Fibroblast of lung (primary cell): ENCODE data around the gene SSR2.

Source experiments
- CTCF ChIP-seq, 2 donors: IDR thresholded peaks in 1 of 2; conservative IDR thresholded peaks in 1 of 2; 1 replicate in 1 of 2; 2 replicates in 1 of 2; pipeline ENCODE4 v1.5.1; 2011 to 2012; ENCODE audit warnings: low read length in 2 of 2, control low read depth in 1 of 2, inconsistent platforms in 1 of 2, low read depth in 1 of 2, mild to moderate bottlenecking in 1 of 2
- EZH2 ChIP-seq: IDR thresholded peaks from 2 replicates; pipeline ENCODE4 v1.5.1; 2012; ENCODE audit warnings: low read length, control low read depth, mild to moderate bottlenecking; ENCODE audit errors: missing control alignments

DNA sequence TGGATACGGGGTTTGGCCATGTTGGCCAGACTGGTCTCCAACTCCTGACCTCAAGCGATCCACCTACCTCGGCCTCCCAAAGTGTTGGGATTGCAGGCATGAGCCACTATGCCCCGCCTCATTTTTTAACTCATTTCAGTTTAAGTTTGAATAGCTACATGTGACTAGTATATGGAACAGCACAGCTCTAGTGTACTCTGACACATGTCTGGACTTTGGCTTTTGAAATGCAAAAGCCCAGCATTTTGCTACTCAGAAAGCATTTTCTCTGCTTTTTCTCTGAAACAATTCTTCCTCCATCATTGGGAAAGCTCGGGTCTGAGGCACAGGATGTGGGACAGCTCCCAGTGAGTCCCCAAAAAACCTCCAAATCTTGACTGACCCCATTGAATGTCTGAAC is 4.0 kb upstream of the SSR2 start:
- no peak for TF ChIP-seq CTCF (conservative IDR thresholded peaks at IDR 0.05 in 1 of 2, IDR thresholded peaks at IDR 0.05 in 1 of 2; ENCODE audit: low read depth in 1 of 2, low read length in 2 of 2)
- no peak for TF ChIP-seq EZH2
